Measurements from ENCODE around the gene HMCN2.
A peak's percentile ranks its signal among the peaks of the same experiment; 100 is the strongest.

HMCN2 gene

GRCh38 chr9:130331061-130331460 lies 65.5 kb downstream of the HMCN2 start:
- no peak overlapping the region for H3K4me3 ChIP-seq (replicated peaks; ENCODE audit: low read depth, low read length)
- no peak for TF ChIP-seq CTCF (IDR thresholded peaks at IDR 0.05; ENCODE audit: low read length, missing control alignments)
- no peak for DNase-seq (ENCODE audit: low read depth)

- no peak overlapping the region for H3K4me3 ChIP-seq (replicated peaks; ENCODE audit: low read depth, low read length)
- no peak for TF ChIP-seq CTCF (IDR thresholded peaks at IDR 0.05; ENCODE audit: low read length, missing control alignments)
- peak; percentile 41 for DNase-seq (ENCODE audit: low read depth)
Observed at GRCh38 chr9:130331573-130331972, 66.0 kb downstream of the HMCN2 start.

GRCh38 chr9:130332384-130332926 lies 66.9 kb downstream of the HMCN2 start:
- no peak for DNase-seq (ENCODE audit: low read depth)
- TF ChIP-seq CTCF (IDR thresholded peaks at IDR 0.05; ENCODE audit: low read length, missing control alignments), result no peak
- H3K4me3 ChIP-seq (replicated peaks; ENCODE audit: low read depth, low read length), result no peak overlapping the region

GRCh38 chr9:130333041-130333711 lies 67.6 kb downstream of the HMCN2 start:
- TF ChIP-seq CTCF (IDR thresholded peaks at IDR 0.05; ENCODE audit: low read length, missing control alignments), result no peak
- H3K4me3 ChIP-seq (replicated peaks; ENCODE audit: low read depth, low read length), result no peak overlapping the region
- DNase-seq (ENCODE audit: low read depth), result peak; percentile 14

GRCh38 chr9:130333712-130334062 lies 68.1 kb downstream of the HMCN2 start:
- no peak overlapping the region for H3K4me3 ChIP-seq (replicated peaks; ENCODE audit: low read depth, low read length)
- no peak for DNase-seq (ENCODE audit: low read depth)
- no peak for TF ChIP-seq CTCF (IDR thresholded peaks at IDR 0.05; ENCODE audit: low read length, missing control alignments)

GRCh38 chr9:130334915-130335314 lies 69.4 kb downstream of the HMCN2 start:
- no peak for DNase-seq (ENCODE audit: low read depth)

More at GRCh38 chr9:130334915-130335314, 69.4 kb downstream of the HMCN2 start:
- no peak for TF ChIP-seq CTCF (IDR thresholded peaks at IDR 0.05; ENCODE audit: low read length, missing control alignments)
- no peak overlapping the region for H3K4me3 ChIP-seq (replicated peaks; ENCODE audit: low read depth, low read length)

Measured in fibroblast of pulmonary artery (primary cell).